T-helper 1 cell treated with Interleukin-12 subunit alpha and Interleukin-12 subunit beta and Interleukin-4 antibody, amounts not matched to agents 30 μg/mL and 1 μg/mL, for 36 hours (primary cell): ENCODE results near the gene NPTXR.

Experiments
- H3K27ac Mint-ChIP-seq: one replicate; pipeline ENCODE4 v1.8.0; 2021; ENCODE audit warnings: mild to moderate bottlenecking, mixed read lengths
- H3K27me3 Mint-ChIP-seq: one replicate; pipeline ENCODE4 v1.8.0; 2021; ENCODE audit warnings: low read depth, mixed read lengths
- H3K36me3 Mint-ChIP-seq: one replicate; pipeline ENCODE4 v1.8.0; 2021; ENCODE audit warnings: low read depth, mixed read lengths
- H3K4me1 Mint-ChIP-seq: one replicate; pipeline ENCODE4 v1.8.0; 2021; ENCODE audit warnings: low read depth, mixed read lengths
- H3K4me3 Mint-ChIP-seq: one replicate; pipeline ENCODE4 v1.8.0; 2021; ENCODE audit warnings: mild to moderate bottlenecking, moderate library complexity, mixed read lengths
- H3K9me3 Mint-ChIP-seq: one replicate; pipeline ENCODE4 v1.8.0; 2021; ENCODE audit warnings: mixed read lengths

NPTXR gene

DNA sequence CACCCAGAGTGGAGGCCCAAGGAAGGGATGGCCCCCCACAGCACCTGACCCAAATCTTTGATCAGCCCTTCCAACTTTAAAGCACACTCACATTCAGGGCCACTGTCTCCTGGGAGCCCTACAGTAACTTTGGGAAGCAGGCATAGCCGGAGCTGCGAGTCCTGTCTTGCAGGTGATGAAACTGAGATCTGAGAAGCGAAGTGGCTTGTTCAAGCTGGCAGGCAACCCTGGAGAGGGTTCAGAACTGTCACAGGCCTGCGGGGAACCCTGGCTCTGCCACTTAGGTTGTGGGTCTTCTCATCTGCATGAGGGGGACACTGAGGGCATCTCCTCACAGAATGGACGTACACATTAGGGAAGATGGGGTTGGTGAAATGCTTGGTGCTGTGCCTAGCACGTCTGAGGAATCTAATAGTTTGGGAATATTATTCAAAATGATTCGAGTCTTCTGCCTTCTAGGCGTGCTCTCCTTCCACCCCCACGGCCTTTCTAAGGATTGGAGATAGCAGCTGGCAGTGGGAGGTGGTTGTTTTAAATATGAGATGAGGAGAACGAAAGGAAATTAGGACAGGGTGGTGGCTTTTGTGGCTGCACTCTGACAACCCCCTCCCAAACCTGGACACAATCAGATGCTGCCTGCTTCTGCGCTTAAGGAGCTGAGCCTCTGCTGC lies 69.2 kb downstream of the NPTXR start:
- no peaks in the 10 kb centered on the region for H3K27me3 Mint-ChIP-seq
- H3K27ac Mint-ChIP-seq = no peak overlapping the region
- peaks cover 3% of the 10 kb centered on the region for H3K4me1 Mint-ChIP-seq
- H3K9me3 Mint-ChIP-seq = no peaks in the 10 kb centered on the region
- no peaks in the 10 kb centered on the region for H3K36me3 Mint-ChIP-seq
- no peak overlapping the region for H3K4me3 Mint-ChIP-seq

DNA sequence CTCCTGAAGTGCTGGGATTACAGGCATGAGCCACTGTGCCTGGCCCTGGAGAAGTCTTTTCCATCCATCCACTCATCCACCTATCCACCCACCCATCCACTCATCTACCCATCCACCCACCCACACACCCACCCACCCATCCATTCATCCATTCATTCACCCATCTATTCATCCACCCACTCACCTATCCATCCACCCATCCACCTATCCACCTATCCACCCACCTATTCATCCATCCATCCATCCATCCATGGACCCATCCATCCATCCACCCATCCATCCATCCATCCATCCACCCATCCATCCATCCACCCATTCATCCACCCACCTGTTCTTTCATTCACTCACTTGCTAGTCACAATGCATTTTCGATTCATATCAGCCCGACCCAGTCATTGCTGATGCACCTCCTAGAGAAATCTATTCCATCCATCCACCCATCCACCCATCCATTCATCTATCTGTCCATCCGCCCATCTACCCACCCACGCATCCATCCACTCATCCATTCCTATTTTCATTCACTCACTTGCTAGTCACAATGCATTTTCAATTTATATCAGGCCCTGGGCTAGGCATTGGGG lies 70.4 kb downstream of the NPTXR start:
- no peak overlapping the region for H3K27ac Mint-ChIP-seq
- peaks cover 4% of the 10 kb centered on the region for H3K4me1 Mint-ChIP-seq
- no peaks in the 10 kb centered on the region for H3K9me3 Mint-ChIP-seq
- no peaks in the 10 kb centered on the region for H3K27me3 Mint-ChIP-seq
- no peak overlapping the region for H3K4me3 Mint-ChIP-seq
- no peaks in the 10 kb centered on the region for H3K36me3 Mint-ChIP-seq

DNA sequence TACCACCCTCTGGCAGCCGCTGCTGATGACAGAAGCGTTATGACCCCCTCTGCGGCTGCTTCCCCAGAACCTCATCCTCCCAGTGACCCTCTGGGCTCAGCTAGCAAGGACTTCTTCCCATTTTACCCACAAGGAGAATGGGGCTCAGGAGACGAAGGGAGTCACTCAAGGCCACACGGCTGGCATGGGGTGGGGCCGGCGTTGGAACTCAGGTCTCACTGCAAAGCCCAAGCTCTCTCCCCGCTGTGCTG lies 71.3 kb downstream of the NPTXR start:
- Mint-ChIP-seq H3K4me3 (no peak overlapping the region), H3K27ac (no peak overlapping the region), H3K9me3 (no peaks in the 10 kb centered on the region), H3K36me3 (no peaks in the 10 kb centered on the region), H3K27me3 (no peaks in the 10 kb centered on the region), H3K4me1 (peaks cover 4% of the 10 kb centered on the region)

DNA sequence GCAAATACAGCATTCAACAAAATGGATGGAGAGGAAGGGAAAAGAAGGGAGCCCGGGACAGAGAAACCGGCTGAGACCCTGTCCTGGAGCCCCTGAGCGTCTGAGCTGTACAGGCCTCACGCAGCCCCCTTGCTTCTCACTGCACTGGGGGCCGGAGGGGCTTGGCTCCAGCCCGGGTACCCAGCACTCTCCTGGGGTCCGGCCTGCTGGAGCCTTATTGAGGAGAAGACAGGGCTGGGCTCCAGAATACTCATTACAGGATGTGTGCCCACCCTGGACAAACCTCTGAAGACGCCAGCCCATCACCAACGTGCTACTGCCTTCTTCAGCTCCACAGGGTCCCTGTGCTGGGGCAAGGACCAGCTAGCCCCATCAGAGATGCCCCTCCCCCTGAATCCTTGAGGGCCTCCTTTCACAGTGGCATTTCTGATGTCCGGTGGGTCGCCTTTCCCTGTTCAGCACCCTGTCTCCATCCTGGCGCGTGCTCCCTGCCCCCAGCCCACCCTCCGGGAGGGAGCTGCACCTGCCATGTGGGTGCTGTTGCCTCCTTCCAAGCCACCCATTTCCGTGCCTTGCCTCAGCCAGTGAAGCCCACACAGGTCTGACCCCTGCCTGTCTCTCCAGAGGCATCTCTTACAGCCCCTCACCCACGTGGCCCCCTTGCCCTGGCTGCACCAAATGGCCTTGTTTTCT lies 73.4 kb downstream of the NPTXR start:
- H3K27ac Mint-ChIP-seq = no peak overlapping the region

More for the DNA sequence above, 73.4 kb downstream of the NPTXR start:
- Mint-ChIP-seq H3K4me1 (peaks cover 3% of the 10 kb centered on the region), H3K36me3 (no peaks in the 10 kb centered on the region), H3K27me3 (no peaks in the 10 kb centered on the region), H3K9me3 (no peaks in the 10 kb centered on the region), H3K4me3 (no peak overlapping the region)
